GM21619 (cell line): Measurements from ENCODE around the gene GRIK5.
"Not testable (repeated sequence)": the region's sequence is repeated elsewhere in the genome, so short reads cannot be mapped to it uniquely, and the experiment has no call there.

Experiments
- ATAC-seq: cut with Tn5 transposase; IDR thresholded peaks from one replicate; pipeline ENCODE4 v1.9.1; 2021; ENCODE audit not compliant: unreplicated experiment

Gene GRIK5

GRCh38 chr19:42018503-42019193, 51.4 kb downstream of the GRIK5 start:
- no peak for ATAC-seq

- no peak for ATAC-seq
Measured at GRCh38 chr19:42017040-42017439, 53.0 kb downstream of the GRIK5 start.

- not testable (repeated sequence) for ATAC-seq
Measured at GRCh38 chr19:42012747-42013146, 57.3 kb downstream of the GRIK5 start.

- no peak for ATAC-seq
Measured at GRCh38 chr19:42010245-42011126, 59.5 kb downstream of the GRIK5 start.

- no peak for ATAC-seq
Measured at GRCh38 chr19:42006569-42006968, 63.4 kb downstream of the GRIK5 start.

GRCh38 chr19:42005504-42005903, 64.5 kb downstream of the GRIK5 start:
- no peak for ATAC-seq

GRCh38 chr19:42003506-42004294, 66.3 kb downstream of the GRIK5 start:
- no peak for ATAC-seq

GRCh38 chr19:41999878-42000208, 70.2 kb downstream of the GRIK5 start:
- no peak for ATAC-seq

- no peak for ATAC-seq
Measured at GRCh38 chr19:41999071-41999877, 70.7 kb downstream of the GRIK5 start.

- ATAC-seq = no peak
Measured at GRCh38 chr19:41998246-41999020, 71.6 kb downstream of the GRIK5 start.

GRCh38 chr19:41997851-41998229, 72.2 kb downstream of the GRIK5 start:
- no peak for ATAC-seq

- no peak for ATAC-seq
Measured at GRCh38 chr19:41997121-41997850, 72.7 kb downstream of the GRIK5 start.

GRCh38 chr19:41995959-41996797, 73.8 kb downstream of the GRIK5 start:
- no peak for ATAC-seq

- ATAC-seq = no peak
Measured at GRCh38 chr19:41994994-41995958, 74.7 kb downstream of the GRIK5 start.

GRCh38 chr19:41994521-41994971, 75.5 kb downstream of the GRIK5 start:
- no peak for ATAC-seq

- ATAC-seq = no peak
Measured at GRCh38 chr19:41993612-41994483, 76.2 kb downstream of the GRIK5 start, which contains the start of gene ATP1A3. ATP1A3 (minus strand) TSS chr19:41994230; CDS start chr19:41994076, 154 bp downstream.
